Hepatocyte (in vitro differentiated cells): ENCODE measurements around the gene CGB1.

ENCODE experiments used
- CTCF ChIP-seq: fragments of 200-600 bp; sonication (generic); IDR thresholded peaks from 2 replicates; pipeline ENCODE4 v1.5.1; 2016; ENCODE audit warnings: antibody characterized with exemption, mild to moderate bottlenecking; ENCODE audit not compliant: poor library complexity
- EZH2phosphoT487 ChIP-seq: fragments of 200-600 bp; sonication (generic); IDR thresholded peaks from one replicate; pipeline ENCODE4 v1.6.1; 2018; ENCODE audit warnings: antibody characterized with exemption, mild to moderate bottlenecking, low read depth, moderate library complexity; ENCODE audit not compliant: unreplicated experiment, severe bottlenecking

DNA sequence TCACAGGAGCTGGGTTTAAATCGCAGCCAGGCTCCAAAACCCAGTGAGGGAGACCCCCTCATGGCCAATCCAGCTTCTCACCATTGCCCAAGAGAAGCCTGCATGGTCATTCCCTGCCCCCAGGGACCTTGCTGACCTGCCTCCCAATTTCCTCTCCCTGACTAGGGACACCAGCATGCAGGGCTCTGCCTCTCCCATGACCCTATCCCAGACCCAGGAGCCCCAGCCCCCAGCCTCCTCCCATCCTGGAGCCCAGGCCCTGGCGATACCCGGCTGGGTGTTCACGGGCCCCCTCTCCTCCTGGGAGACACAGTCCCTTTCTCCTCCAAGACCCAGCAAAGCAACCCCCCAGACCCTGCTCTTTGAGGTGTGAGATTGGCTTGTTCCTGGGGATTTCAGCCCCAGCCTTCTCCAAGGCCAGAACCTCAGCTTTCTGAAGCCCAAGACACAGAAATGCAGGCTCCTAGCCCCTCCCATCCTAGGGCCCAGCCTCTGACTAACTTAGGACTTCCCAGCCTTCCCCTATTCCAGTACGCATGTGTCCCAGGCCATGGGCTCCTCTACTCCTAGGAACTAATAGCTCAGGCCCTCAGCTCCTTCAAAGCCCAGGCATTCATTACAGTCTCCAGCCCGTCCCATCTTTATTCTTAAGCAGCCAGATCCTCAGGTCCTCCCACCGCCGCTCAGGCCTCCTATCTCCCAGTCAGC is 44.7 kb downstream of the CGB1 start:
- TF ChIP-seq CTCF (no peak), EZH2phosphoT487 (no peak)
